ENCODE measurements around the gene CNPY1. TPM values are rescaled to one million over a fixed set of nuclear protein-coding genes. Genes with fewer than 3 reads are reported as not detected.

The CNPY1 gene
- total and polyA plus RNA-seq, 2 of the 8 experiments (the other 6 are each of a cell fraction or from before 2014, with no cell fraction given): not detected

DNA sequence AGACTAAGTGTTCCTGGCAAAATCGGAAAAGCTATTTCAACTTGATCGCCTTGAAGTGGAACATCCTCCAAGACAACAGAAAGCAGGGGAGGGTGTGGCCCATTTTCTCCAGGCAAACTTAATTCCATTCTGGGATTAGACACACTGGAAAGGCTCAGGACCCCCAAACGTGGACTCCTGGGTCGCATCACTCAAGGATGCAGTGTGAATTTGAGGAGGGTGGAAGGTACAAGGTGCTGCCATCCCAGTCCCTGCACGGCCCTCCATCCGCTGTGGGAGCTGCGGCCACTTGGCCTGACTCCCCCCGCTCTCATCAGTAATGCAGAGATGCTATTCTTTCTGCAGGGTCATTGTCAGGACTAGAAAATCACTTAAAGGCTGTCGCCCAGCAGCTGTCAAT lies 2.4 kb downstream of the CNPY1 start (continued):
- TF ChIP-seq, protein P1, sequence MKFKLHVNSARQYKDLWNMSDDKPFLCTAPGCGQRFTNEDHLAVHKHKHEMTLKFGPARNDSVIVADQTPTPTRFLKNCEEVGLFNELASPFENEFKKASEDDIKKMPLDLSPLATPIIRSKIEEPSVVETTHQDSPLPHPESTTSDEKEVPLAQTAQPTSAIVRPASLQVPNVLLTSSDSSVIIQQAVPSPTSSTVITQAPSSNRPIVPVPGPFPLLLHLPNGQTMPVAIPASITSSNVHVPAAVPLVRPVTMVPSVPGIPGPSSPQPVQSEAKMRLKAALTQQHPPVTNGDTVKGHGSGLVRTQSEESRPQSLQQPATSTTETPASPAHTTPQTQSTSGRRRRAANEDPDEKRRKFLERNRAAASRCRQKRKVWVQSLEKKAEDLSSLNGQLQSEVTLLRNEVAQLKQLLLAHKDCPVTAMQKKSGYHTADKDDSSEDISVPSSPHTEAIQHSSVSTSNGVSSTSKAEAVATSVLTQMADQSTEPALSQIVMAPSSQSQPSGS (IDR thresholded peaks at IDR 0.05; ENCODE audit: low read length): no peak

All from H1 (cell line).